D721Med (cell line): ENCODE measurements around the gene PSMB10.
"Not testable (repeated sequence)": the region's sequence is repeated elsewhere in the genome, so short reads cannot be mapped to it uniquely, and the experiment has no call there.

Experiments used
- DNase-seq: peaks from one replicate; pipeline ENCODE4 v3.0.0; 2011; ENCODE audit warnings: low spot score; ENCODE audit not compliant: insufficient read length
- FAIRE-seq: peaks from 2 replicates; lab custom pipeline; 2011; peaks lifted over from hg19 to GRCh38; lab: Jason Lieb, UNC
- CTCF ChIP-seq: IDR thresholded peaks from 2 replicates; pipeline ENCODE4 v1.5.1; 2012; ENCODE audit warnings: mild to moderate bottlenecking, control low read depth; ENCODE audit not compliant: insufficient read depth; ENCODE audit errors: missing control alignments

PSMB10 gene

GRCh38 chr16:67922740-67923139 is 13.9 kb downstream of the PSMB10 start:
- DNase-seq (no peak), FAIRE-seq (no peak)
- TF ChIP-seq CTCF, result no peak

GRCh38 chr16:67922221-67922620 is 14.4 kb downstream of the PSMB10 start:
- DNase-seq (no peak), FAIRE-seq (no peak)

GRCh38 chr16:67919622-67920221 is 16.9 kb downstream of the PSMB10 start:
- DNase-seq (no peak), FAIRE-seq (no peak)
- peak; percentile 6 for TF ChIP-seq CTCF

More at GRCh38 chr16:67922221-67922620, 14.4 kb downstream of the PSMB10 start:
- TF ChIP-seq CTCF, result no peak

GRCh38 chr16:67917852-67918236 is 18.8 kb downstream of the PSMB10 start:
- FAIRE-seq (no peak), DNase-seq (no peak)
- no peak for TF ChIP-seq CTCF

GRCh38 chr16:67917140-67917851 is 19.4 kb downstream of the PSMB10 start:
- FAIRE-seq (no peak), DNase-seq (no peak)

GRCh38 chr16:67915831-67916723 is 20.6 kb downstream of the PSMB10 start:
- no peak for TF ChIP-seq CTCF
- DNase-seq (no peak), FAIRE-seq (no peak)

More at GRCh38 chr16:67917140-67917851, 19.4 kb downstream of the PSMB10 start:
- TF ChIP-seq CTCF, result no peak

GRCh38 chr16:67915496-67915769 is 21.2 kb downstream of the PSMB10 start:
- DNase-seq, FAIRE-seq: not testable (repeated sequence)
